HepG2 (cell line): Measurements from ENCODE around the gene MARS1. TPM values are rescaled to one million over a fixed set of nuclear protein-coding genes. Genes with fewer than 3 reads are reported as not detected.

Source experiments
- ETS1 ChIP-seq: sonication (generic); formaldehyde crosslinking; IDR thresholded peaks from 2 replicates; pipeline ENCODE4 v1.4.0; 2020; ENCODE audit warnings: missing genetic modification reagents
- FOXK1 ChIP-seq: sonication (generic); formaldehyde crosslinking; IDR thresholded peaks from 2 replicates; pipeline ENCODE4 v1.4.0; 2020; ENCODE audit warnings: low read depth, missing genetic modification reagents, borderline replicate concordance
- IKZF1 ChIP-seq: fragments of 450-650 bp; IDR thresholded peaks from 2 replicates; pipeline ENCODE4 v1.7.1; 2016
- KDM2A ChIP-seq: sonication (generic); formaldehyde crosslinking; IDR thresholded peaks from 2 replicates; pipeline ENCODE4 v1.4.0; 2020; ENCODE audit warnings: low read depth, missing genetic modification reagents, borderline replicate concordance
- KDM4B ChIP-seq: sonication (generic); formaldehyde crosslinking; IDR thresholded peaks from 2 replicates; pipeline ENCODE4 v1.4.0; 2020; ENCODE audit warnings: missing genetic modification reagents
- RAD51 ChIP-seq: fragments of 450-650 bp; IDR thresholded peaks from 2 replicates; pipeline ENCODE4 v1.6.1; 2016; ENCODE audit warnings: borderline replicate concordance
- U2AF2 ChIP-seq: fragments of 200-400 bp; formaldehyde crosslinking; IDR thresholded peaks from 2 replicates; pipeline ENCODE4 v1.6.1; 2017; ENCODE audit warnings: low read depth, mild to moderate bottlenecking, low read length
- ZBTB37 ChIP-seq: sonication (generic); formaldehyde crosslinking; IDR thresholded peaks from 2 replicates; pipeline ENCODE4 v1.4.0; 2020; ENCODE audit warnings: mild to moderate bottlenecking, missing genetic modification reagents
- ZBTB40 ChIP-seq, 2 experiments: fragments of 450-650 bp in 1 of 2; sonication (generic) in 1 of 2; formaldehyde crosslinking in 1 of 2; IDR thresholded peaks; 2 replicates each; pipeline versions ENCODE4 v1.6.1 to v1.8.0; 2016 to 2022; ENCODE audit warnings: antibody characterized with exemption in 1 of 2, mild to moderate bottlenecking in 1 of 2, missing genetic modification reagents in 1 of 2
- polyA plus RNA-seq, 8 experiments: library from polyadenylated mRNA; depleted of rRNA in 3 of 8; stranded (reverse) in 7 of 8; unstranded in 1 of 8; fragments of >200 nt; fragmentation: Illumina TruSeq in 4 of 8; extraction: Trizol in 4 of 8; gene quantifications; 2 replicates each; pipeline versions ENCODE4 v1.2.1 to v1.2.3, GENCODE V29; 2011 to 2016; ENCODE audit warnings: low read depth in 4 of 8, missing spikeins in 1 of 8, mixed read lengths in 1 of 8; ENCODE audit not compliant: insufficient read depth in 1 of 8
- total RNA-seq, 5 experiments: library from RNA; depleted of rRNA; stranded (reverse); fragments of >200 nt; fragmentation: Illumina TruSeq; extraction: Trizol; gene quantifications; 2 replicates each; pipeline ENCODE4 v1.2.3, GENCODE V29; 2016; ENCODE audit warnings: low read depth in 1 of 5

MARS1 gene
- total and polyA plus RNA-seq, 2 of the 13 experiments (the other 11 are each of a cell fraction or from before 2014, with no cell fraction given): 115 to 181 TPM

- no peak for TF ChIP-seq ZBTB40 (IDR thresholded peaks at IDR 0.05)
- TF ChIP-seq ZBTB40 (CRISPR knock-in tag; IDR thresholded peaks at IDR 0.05): no peak
- no peak for TF ChIP-seq IKZF1
- TF ChIP-seq RAD51: no peak
- no peak for TF ChIP-seq FOXK1 (CRISPR knock-in tag)
- TF ChIP-seq ETS1 (CRISPR knock-in tag): no peak
- no peak for TF ChIP-seq KDM2A (CRISPR knock-in tag)
- TF ChIP-seq U2AF2: no peak
- TF ChIP-seq ZBTB37 (CRISPR knock-in tag): no peak
- no peak for TF ChIP-seq KDM4B (CRISPR knock-in tag)
Measured at GRCh38 chr12:57474430-57474829, 13.4 kb upstream of the MARS1 start (continued).
